ENCODE measurements around the gene CSN3.

Gene CSN3

DNA sequence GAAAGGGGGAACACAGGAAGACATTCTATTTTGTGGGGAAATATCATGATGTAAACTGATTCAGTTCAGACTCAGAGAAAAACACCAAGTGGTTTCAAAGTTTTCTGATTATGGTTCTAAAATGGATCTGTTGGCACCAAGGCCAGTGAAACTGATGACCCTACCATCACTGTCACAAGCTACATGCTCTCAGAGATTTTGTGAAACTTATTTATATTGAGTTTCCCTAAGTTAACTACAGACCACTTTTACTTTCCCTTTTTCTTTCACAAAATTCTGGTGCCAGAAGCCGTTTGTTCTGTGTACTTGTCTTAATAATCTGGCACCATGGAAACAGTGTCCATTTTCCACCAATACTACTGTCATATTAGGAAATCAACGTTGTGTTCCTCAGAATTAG is 48.9 kb downstream of the CSN3 start:
- no peak for DNase-seq (ENCODE audit: low read depth in 2 of 2, low spot score in 1 of 2)

DNA sequence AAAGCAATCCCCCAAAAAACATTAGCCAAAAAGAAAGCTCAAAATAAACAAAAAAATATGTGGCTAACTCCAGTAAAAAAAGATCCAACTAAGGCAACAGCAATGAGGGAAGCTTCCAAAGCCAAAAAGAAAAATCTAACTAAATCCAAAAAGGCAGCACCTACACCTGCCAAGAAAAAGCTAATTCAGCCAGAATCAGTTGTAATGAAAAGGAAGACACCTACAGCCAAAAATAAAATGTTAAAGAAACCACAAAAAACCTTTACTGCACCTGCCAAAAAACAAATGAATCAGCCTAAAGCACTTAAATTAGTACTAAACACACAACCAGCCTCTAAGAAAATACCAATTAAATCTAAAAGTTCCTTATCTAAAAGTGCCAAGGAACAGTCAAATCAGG is 55.2 kb downstream of the CSN3 start:
- DNase-seq (ENCODE audit: low read depth in 2 of 2, low spot score in 1 of 2), result no peak

DNA sequence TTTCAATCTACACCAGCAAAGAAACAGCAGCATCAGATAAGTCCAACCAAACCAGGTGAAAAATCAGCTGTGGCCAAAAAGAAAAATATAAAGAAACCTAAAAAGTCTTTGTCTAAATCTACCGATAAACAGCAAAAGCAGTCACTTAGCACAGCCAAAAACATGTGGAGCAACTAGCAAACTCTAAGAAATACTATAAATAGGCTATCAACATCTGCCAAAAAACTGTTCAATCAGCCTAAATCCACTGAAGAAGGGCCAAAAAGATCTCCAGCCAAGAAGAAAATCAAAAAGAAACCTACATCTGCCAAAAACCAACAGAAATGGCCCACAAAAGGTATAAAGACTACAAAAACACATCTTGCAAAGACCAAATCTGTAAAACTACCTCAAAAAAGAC is 55.7 kb downstream of the CSN3 start:
- DNase-seq (ENCODE audit: low read depth in 2 of 2, low spot score in 1 of 2), result no peak

DNA sequence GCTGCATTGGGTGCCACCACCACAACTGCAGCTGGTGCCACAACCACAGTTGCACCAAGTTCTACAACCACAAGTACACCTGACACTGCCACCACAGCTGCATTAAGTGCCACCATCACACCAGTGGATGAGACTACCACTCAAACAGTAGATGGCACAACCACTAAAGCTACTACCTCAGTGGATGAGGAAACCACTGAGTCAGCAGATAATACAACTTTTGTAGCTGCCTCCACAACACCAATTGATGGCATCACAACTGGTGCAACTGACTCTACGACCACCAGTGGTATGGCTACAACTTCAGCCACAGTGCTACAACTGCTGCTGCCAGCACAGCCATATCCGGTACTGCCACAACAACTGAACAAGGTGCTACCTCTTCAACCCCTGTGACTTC is 57.2 kb downstream of the CSN3 start:
- DNase-seq (ENCODE audit: low read depth in 2 of 2, low spot score in 1 of 2), result no peak

DNA sequence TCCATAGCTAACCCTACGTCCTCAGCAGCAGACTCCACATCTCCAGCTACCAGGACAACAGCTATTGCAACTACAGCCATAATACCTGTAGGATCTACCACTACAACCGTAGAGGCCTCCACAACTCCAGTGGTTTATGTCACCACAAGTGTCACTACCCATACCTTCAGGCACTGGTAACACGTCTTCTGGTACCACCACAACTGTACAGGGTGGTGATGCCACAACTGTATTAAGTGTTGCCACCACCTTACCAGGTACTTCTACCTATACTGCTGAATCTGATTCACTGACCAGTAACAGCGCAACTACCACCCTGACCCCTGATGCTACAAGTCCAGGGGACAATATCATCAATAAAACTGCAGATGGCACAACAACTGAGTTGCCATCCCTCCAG is 57.8 kb downstream of the CSN3 start:
- DNase-seq (ENCODE audit: low read depth in 2 of 2, low spot score in 1 of 2), result no peak
